HUES64 (cell line): ENCODE data around the gene MPPED1.

Source experiments
- H3K27ac ChIP-seq: 2 replicates; pipeline ENCODE4 v1.7.0; 2013; ENCODE audit warnings: low read depth, low read length, inconsistent platforms
- H3K27me3 ChIP-seq: 2 replicates; pipeline ENCODE4 v1.6.1; 2013; ENCODE audit warnings: mild to moderate bottlenecking, low read length; ENCODE audit not compliant: insufficient read depth
- H3K36me3 ChIP-seq: 2 replicates; pipeline ENCODE4 v1.6.1; 2013; ENCODE audit warnings: mild to moderate bottlenecking, low read length; ENCODE audit not compliant: insufficient read depth
- H3K4me1 ChIP-seq: 2 replicates; pipeline ENCODE4 v1.6.1; 2013; ENCODE audit warnings: mild to moderate bottlenecking, low read length, moderate library complexity; ENCODE audit not compliant: insufficient read depth
- H3K4me3 ChIP-seq: 2 replicates; pipeline ENCODE4 v1.5.1; 2013; ENCODE audit warnings: mild to moderate bottlenecking, low read length, moderate library complexity
- H3K9ac ChIP-seq: 2 replicates; pipeline ENCODE4 v1.6.1; 2013; ENCODE audit warnings: mild to moderate bottlenecking, low read depth, low read length
- H3K9me3 ChIP-seq: 2 replicates; pipeline ENCODE4 v1.6.1; 2013; ENCODE audit warnings: low read depth, low read length; ENCODE audit not compliant: insufficient read depth
- WGBS: fragments of 150-250, 120-280 bp; methylation state at CpG from one replicate; pipeline ENCODE4 v1.1.7; 2013; ENCODE audit warnings: missing lambda C conversion rate; 5-methylcytosine and 5-hydroxymethylcytosine counted together

Gene MPPED1

GRCh38 chr22:43531651-43532050, 119.8 kb downstream of the MPPED1 start:
- Histone ChIP-seq H3K4me3 (no peak overlapping the region), H3K27ac (no peak overlapping the region), H3K27me3 (no peaks in the 10 kb centered on the region), H3K4me1 (no peaks in the 10 kb centered on the region), H3K36me3 (no peaks in the 10 kb centered on the region), H3K9ac (no peak overlapping the region), H3K9me3 (peaks cover 3% of the 10 kb centered on the region; the same call in 1 of the 2 replicates)
- 90% methylated on average over 4 of the region's 4 CpGs for WGBS

GRCh38 chr22:43532301-43533155, 120.7 kb downstream of the MPPED1 start:
- Histone ChIP-seq H3K36me3 (no peaks in the 10 kb centered on the region), H3K9ac (no peak overlapping the region), H3K27ac (no peak overlapping the region), H3K4me3 (no peak overlapping the region), H3K27me3 (no peaks in the 10 kb centered on the region), H3K9me3 (peaks cover 9% of the 10 kb centered on the region; the same call in 1 of the 2 replicates), H3K4me1 (no peaks in the 10 kb centered on the region)
- WGBS: 95% methylated on average over 17 of the region's 17 CpGs

- Histone ChIP-seq H3K4me3 (no peak overlapping the region), H3K27me3 (no peaks in the 10 kb centered on the region), H3K4me1 (no peaks in the 10 kb centered on the region), H3K9me3 (peaks cover 9% of the 10 kb centered on the region; the same call in 1 of the 2 replicates), H3K9ac (no peak overlapping the region), H3K27ac (no peak overlapping the region), H3K36me3 (no peaks in the 10 kb centered on the region)
- 100% methylated on average over 3 of the region's 3 CpGs for WGBS
Measured at GRCh38 chr22:43533156-43533530, 121.3 kb downstream of the MPPED1 start.

DNA sequence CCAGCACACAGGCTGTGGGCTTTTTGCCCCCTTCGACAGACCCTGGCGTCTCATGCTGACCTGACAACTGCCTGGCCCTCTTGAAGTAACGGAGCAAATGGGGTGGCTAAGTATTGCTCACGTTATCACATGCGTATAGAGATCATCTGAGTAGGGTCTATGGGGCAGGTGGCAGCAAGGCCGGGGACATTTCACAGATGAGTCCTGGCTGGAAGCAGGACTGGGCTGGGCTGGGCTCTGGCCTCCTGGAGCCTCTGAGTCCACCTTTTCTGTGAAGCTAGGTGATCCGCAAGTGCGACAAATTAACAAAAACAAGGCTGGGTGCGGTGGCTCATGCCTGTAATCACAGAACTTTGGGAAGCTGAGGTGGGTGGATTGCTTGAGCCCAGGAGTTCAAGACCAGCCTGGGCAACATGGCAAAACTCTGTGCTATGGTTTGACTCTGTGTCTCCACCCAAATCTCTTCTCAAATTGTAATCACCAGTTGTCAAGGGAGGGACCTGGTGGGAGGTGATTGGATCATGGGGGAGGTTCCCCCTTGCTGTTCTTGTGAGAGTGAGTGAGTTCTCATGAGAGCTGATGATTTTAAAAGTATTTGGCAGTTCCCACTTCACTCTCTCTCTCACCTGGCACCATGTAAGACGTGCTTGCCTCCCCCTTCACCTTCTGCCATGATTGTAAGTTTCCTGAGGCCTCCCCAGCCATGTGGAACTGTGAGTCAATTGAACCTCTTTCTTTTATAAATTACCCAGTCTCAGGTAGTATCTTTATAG, 122.0 kb downstream of the MPPED1 start:
- H3K9ac ChIP-seq: no peak overlapping the region
- no peaks in the 10 kb centered on the region for H3K4me1 ChIP-seq
- H3K27me3 ChIP-seq: no peaks in the 10 kb centered on the region
- no peaks in the 10 kb centered on the region for H3K36me3 ChIP-seq
- H3K4me3 ChIP-seq: no peak overlapping the region
- 94% methylated on average over 10 of the region's 10 CpGs for WGBS
- no peak overlapping the region for H3K27ac ChIP-seq
- peaks cover 9% of the 10 kb centered on the region; the same call in 1 of the 2 replicates for H3K9me3 ChIP-seq

GRCh38 chr22:43534916-43535315, 123.1 kb downstream of the MPPED1 start:
- no peaks in the 10 kb centered on the region for H3K4me1 ChIP-seq
- no peak overlapping the region for H3K9ac ChIP-seq
- no peak overlapping the region for H3K27ac ChIP-seq
- peaks cover 9% of the 10 kb centered on the region; the same call in 1 of the 2 replicates for H3K9me3 ChIP-seq
- WGBS: 95% methylated on average over 6 of the region's 6 CpGs
- no peaks in the 10 kb centered on the region for H3K36me3 ChIP-seq
- no peaks in the 10 kb centered on the region for H3K27me3 ChIP-seq
- no peak overlapping the region for H3K4me3 ChIP-seq

GRCh38 chr22:43535336-43535735, 123.5 kb downstream of the MPPED1 start:
- H3K27me3 ChIP-seq: no peaks in the 10 kb centered on the region
- WGBS: 95% methylated on average over 7 of the region's 7 CpGs
- no peak overlapping the region for H3K4me3 ChIP-seq
- no peak overlapping the region for H3K27ac ChIP-seq
- H3K4me1 ChIP-seq: no peaks in the 10 kb centered on the region
- no peaks in the 10 kb centered on the region for H3K36me3 ChIP-seq
- peaks cover 9% of the 10 kb centered on the region; the same call in 1 of the 2 replicates for H3K9me3 ChIP-seq
- no peak overlapping the region for H3K9ac ChIP-seq

- H3K27ac ChIP-seq: no peak overlapping the region
- 93% methylated on average over 5 of the region's 5 CpGs for WGBS
- H3K27me3 ChIP-seq: no peaks in the 10 kb centered on the region
- H3K9ac ChIP-seq: no peak overlapping the region
- no peak overlapping the region for H3K4me3 ChIP-seq
- no peaks in the 10 kb centered on the region for H3K4me1 ChIP-seq
- H3K9me3 ChIP-seq: peaks cover 9% of the 10 kb centered on the region; the same call in 1 of the 2 replicates
- no peaks in the 10 kb centered on the region for H3K36me3 ChIP-seq
Measured at GRCh38 chr22:43535741-43536140, 123.9 kb downstream of the MPPED1 start.

- H3K27me3 ChIP-seq: no peaks in the 10 kb centered on the region
- WGBS: 89% methylated on average over 14 of the region's 14 CpGs
- H3K4me1 ChIP-seq: no peaks in the 10 kb centered on the region
- H3K27ac ChIP-seq: no peak overlapping the region
- peaks cover 9% of the 10 kb centered on the region; the same call in 1 of the 2 replicates for H3K9me3 ChIP-seq
- H3K4me3 ChIP-seq: no peak overlapping the region
- no peak overlapping the region for H3K9ac ChIP-seq
- H3K36me3 ChIP-seq: no peaks in the 10 kb centered on the region
Measured at GRCh38 chr22:43537019-43537585, 125.3 kb downstream of the MPPED1 start.

DNA sequence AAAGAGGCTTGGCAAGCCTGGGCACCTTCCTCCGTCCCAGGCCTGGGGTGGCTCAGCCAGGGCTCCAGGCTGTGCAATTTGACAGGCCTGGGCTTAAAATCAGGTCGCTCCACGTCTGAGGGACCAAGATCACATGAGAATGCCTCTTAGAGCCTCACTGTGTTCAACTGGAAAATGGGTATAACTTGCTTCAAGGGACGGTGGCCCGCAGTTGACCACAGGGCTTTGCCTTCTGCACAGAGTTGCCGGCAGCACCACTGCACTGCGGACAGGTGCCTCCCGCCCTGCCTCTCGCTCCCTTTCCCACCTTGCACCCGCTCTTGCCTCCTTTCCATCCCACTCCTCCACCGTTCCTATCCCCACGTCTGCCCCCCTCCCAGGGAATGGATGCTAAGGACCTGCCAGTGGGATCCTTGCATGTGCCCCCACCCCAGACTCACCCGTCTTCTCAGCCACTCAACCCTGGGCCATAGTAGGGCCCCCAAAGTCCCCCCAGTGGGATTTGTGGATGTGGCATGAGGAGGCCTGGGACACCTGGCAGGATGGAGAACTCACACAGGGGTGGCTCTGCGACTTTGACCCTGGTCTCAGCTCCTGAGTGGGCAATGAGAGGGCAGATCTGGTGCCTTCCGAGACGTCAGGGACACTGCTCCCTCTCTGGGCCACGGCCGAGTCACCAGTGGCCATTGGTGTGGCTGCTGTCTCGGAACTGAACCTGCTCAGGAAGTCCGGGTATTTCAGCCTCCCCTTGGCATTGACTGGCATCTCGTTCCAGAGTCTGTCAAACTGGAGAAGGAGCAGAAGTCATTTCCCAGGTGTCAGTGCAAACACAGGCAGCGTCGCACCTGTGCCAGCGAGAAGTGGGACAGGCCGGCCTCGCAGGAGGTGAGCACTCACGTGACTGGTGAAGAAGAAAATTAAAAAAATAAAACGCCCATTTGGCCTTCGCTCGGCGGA, 128.0 kb downstream of the MPPED1 start:
- Histone ChIP-seq H3K4me1 (no peaks in the 10 kb centered on the region), H3K9ac (no peak overlapping the region), H3K27me3 (no peaks in the 10 kb centered on the region), H3K4me3 (no peak overlapping the region), H3K9me3 (peaks cover 9% of the 10 kb centered on the region; the same call in 1 of the 2 replicates), H3K27ac (no peak overlapping the region), H3K36me3 (no peaks in the 10 kb centered on the region)
- 93% methylated on average over 30 of the region's 31 CpGs for WGBS

- Histone ChIP-seq H3K27ac (no peak overlapping the region), H3K9ac (no peak overlapping the region), H3K9me3 (peaks cover 9% of the 10 kb centered on the region; the same call in 1 of the 2 replicates), H3K36me3 (no peaks in the 10 kb centered on the region), H3K4me3 (no peak overlapping the region), H3K4me1 (no peaks in the 10 kb centered on the region), H3K27me3 (no peaks in the 10 kb centered on the region)
- WGBS: 84% methylated on average over 4 of the region's 4 CpGs
Measured at GRCh38 chr22:43540529-43540923, 128.7 kb downstream of the MPPED1 start.
